Stimulated activated CD4-positive, alpha-beta T cell treated with anti-CD3 and anti-CD28 coated beads, Interleukin-1b, Interleukin-23, amount 100 ng/mL, for 1 hour (primary cell): ENCODE measurements around the gene CAST.
"Not testable (repeated sequence)": the region's sequence is repeated elsewhere in the genome, so short reads cannot be mapped to it uniquely, and the experiment has no call there.

Experiments used
- DNase-seq, 2 donors: peaks; one replicate each; pipeline ENCODE4 v3.0.0-alpha.2; 2020; ENCODE audit warnings: low read depth in 2 of 2

Gene CAST

GRCh38 chr5:96780626-96781025 is 118.5 kb downstream of the CAST start:
- DNase-seq, result no peak

DNA sequence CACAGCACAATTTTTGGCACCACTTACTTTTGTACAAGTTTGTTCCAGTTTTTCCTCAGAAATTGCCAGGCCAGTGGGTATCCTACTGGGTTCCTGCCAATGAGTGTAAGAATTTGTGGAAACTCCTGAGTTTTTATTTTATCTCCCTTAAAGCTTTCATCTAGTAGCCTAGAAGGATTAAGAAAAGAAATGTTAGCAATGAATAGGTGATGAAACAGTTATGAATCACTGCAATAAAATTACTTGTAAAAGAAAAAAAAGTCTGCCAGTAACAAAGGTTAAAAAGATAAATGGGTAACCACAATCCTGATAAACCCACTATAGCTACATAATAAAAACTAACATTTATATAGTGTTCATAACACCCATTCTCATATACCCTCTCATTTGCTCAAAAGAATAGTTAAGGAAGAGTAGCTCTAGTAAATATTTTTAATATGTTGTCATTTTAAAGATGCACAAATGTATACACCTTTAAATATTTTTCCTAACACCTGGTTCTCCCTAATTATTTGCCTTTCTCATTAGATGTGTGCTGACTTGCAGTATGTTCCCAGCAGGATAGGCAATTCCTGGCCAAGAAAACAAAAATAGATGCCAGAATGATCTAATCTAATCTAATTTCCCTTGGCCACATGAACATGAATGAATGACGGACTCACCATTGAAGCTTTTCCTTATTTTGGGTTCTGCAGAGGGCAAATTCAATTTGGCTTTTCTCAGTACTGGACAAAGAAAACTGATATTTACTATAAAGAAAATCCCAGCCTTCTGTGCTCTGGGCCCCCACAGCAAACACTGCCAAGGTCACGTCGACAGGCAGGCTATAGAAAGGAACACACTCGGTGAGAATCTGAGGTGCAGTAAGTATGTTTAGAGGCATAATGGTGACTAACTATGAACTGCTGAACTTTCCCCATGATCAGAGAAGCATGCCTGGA is 119.1 kb downstream of the CAST start:
- DNase-seq, result no peak

DNA sequence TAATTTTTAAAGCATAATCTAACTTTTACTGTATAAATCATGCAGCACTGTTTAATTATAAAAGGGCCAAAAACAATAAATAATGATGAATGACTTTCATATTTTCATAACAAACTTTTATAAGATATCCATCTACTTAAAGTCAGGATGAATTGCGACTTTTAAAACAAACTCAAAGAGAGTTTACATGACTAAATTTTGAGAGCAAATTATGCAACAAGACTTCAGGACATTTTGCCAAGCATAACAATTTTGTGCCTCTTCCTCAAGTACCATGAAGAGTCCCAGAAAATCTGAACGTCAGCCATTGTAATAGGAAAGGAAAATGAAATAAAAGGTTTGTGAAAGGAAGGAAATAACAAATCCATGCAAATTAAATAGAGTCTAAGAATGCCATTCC is 121.2 kb downstream of the CAST start:
- DNase-seq, result no peak

DNA sequence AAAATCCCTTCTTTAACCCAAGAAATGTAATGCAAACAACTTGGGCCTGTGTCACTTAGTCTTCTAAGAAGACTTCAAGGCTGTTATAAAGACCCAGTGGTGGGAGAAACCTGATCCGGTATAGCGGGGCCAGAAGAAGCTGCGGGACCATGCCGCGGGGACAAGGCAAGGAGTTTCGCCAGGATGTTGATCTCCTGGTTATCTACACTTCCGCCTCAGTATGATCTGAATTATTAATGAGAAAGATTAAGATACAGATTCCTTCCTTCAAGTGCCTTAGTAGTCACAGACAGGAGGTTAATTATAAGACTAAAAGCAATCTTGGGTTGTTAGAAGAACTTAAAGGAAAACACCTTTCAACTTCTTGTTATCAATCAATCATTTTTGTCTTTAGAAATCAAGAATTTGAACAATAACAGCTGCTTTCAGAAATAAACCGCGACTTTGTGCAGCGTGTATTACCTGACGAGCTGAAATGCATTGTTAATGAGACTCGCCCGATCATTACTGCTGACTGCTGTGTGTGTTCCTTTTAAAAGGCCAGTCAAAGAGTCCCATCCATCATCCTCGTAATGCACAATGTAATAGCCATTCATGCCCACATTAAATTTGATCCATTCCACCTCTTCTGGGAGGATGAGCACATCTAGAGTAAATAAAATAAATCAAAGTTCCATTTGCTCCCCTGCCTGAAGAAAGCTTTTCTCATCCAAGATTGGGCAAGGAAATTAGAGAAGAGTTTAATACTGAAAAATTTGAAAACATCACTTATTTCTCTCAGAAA is 123.3 kb downstream of the CAST start:
- no peak for DNase-seq

DNA sequence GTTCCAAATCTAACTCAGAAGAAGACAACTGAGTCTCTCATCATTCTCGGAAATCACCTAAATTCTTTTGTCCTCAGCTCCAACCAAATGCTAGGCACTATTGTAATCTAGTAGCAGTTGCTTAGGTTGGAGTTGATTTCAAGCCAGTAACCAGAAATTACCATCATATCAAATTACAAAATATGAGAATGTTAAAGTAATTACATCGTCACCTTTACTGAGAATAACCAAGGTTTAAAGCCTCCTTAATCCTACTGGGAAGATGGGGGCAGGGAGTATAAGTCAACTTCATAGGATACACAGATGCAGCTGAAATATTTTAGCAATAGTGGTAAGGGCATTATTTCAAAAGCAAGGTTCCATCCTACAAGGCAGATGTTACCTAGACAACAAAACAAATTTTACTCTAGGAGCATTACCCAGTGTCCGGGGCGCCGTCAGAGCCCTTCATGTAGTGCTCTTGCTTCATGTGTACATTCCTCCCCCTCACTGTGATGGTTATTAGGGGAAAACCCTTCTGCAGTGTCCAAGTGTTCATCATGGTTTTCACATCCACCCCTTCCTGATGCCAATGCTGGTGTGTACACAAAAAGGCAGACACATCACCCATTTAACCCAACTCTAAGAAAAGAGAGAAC is 126.1 kb downstream of the CAST start:
- DNase-seq, result no peak

- no peak for DNase-seq
Observed at GRCh38 chr5:96789794-96790330, 127.7 kb downstream of the CAST start.

GRCh38 chr5:96790961-96791504 is 128.9 kb downstream of the CAST start:
- no peak for DNase-seq

DNA sequence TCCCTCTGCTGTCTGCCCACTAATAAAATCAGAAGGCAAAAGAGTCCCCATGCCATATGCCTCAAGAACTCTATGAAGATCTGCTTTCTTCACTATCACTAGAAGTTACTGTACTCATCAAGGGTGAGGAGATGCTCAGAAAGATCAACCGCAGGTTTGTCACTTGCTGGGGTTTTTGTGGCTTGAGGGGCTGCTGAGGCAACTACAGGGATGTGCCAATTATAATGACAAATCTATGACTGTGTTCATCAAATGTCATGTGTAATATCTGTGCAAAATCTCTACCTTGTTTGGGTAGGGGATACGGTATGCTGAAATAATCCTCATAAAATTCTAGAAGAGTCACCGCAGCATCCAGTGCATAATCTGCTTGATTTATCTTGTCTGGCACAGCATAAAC is 132.6 kb downstream of the CAST start:
- no peak for DNase-seq

GRCh38 chr5:96795626-96796025 is 133.4 kb downstream of the CAST start:
- no peak for DNase-seq

DNA sequence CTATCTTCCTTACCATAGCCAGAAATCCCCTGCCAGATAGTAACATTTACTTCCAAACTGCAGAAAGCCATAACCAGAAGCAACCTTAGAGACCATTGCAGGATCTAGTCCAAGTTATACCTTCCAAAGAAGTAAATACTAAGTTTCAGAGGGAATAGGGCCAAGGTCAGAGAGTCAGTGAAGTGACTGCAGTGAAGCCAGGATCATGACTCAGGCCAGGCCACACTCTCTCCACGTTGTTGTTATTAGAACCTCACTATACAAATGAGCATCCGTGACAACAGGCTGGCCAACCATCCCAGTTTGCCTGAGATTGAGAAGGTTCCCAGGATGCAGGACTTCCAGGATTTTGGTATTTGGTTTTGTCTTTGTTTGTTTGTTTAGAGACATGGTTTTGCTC is 134.3 kb downstream of the CAST start:
- DNase-seq, result no peak

- not testable (repeated sequence) for DNase-seq
Observed at GRCh38 chr5:96801718-96802117, 139.5 kb downstream of the CAST start.

- no peak for DNase-seq
Observed at GRCh38 chr5:96807075-96807654, 145.0 kb downstream of the CAST start.

DNA sequence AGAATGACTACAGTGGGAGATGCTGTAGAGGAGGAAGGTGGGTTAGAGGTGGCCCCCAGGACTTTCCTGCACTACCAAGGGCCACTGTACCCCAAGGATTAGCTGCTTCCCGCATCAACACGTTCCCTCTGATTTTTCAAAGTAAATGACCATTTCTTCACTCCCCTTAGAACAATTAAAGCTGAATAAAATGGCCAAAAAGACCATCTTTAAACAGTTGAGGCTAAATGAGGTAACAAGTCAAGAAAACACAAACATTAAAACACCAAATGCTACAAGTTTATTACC is 146.3 kb downstream of the CAST start:
- no peak for DNase-seq

DNA sequence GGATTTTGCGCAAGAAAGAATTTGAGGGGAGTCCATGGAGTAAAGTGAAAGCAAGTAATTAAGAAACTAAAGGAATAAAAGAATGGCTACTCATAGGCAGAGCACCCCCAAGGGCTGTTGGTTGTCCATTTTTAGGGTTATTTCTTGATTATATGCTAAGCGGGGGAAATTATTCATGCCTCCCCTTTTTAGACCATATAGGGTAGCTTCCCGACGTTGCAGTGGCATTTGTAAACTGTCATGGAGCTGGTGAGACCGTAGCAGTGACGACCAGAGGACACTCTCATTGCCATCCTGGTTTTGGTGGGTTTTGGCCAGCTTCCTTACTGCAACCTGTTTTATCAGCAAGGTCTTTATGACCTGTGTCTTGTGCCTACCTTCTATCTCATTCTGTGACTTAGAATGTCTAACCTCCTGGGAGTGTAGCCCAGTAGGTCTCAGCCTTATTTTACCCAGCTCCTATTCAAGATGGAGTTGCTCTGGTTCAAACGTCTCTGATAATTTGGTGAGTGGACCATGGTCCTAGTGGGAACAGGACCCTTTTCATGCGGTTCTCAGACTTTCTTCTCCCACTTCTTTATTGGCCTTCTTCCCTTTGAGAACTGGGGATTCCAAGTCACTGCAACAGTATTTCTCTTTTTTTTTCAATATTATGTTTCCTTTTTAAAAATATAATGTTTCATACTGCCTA is 146.8 kb downstream of the CAST start:
- DNase-seq, result no peak

GRCh38 chr5:96809921-96810320 is 147.7 kb downstream of the CAST start:
- DNase-seq, result no peak

GRCh38 chr5:96812851-96813250 is 150.7 kb downstream of the CAST start:
- DNase-seq, result no peak

GRCh38 chr5:96814041-96814440 is 151.9 kb downstream of the CAST start:
- no peak for DNase-seq

DNA sequence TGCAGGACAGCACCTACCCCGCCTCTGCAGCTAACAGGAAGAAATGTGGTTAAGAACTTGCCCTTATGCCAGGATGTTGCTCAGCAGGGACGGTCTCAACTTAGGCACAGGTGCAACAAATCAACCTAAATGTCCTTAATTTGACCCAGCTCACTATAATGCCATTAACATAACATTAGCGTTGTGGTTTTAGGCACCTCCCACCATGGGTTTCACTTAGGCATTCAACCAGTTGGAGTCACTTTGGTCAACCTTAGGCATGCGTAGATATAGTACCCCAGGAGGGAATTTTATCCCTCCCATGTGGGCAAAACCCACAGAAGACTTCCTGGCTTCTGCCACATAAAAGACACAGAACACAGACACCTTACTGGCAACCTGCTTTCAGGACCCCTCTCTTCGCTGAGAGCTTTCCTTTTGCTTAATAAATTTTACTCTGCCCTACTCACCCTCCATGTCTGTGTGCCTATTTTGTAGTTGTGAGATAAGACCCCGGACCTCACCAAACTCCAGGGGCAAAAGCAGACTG is 154.3 kb downstream of the CAST start:
- peak in 1 of 2 donors; percentile 22 for DNase-seq

- no peak for DNase-seq
Observed at GRCh38 chr5:96816991-96817390, 154.8 kb downstream of the CAST start.

DNA sequence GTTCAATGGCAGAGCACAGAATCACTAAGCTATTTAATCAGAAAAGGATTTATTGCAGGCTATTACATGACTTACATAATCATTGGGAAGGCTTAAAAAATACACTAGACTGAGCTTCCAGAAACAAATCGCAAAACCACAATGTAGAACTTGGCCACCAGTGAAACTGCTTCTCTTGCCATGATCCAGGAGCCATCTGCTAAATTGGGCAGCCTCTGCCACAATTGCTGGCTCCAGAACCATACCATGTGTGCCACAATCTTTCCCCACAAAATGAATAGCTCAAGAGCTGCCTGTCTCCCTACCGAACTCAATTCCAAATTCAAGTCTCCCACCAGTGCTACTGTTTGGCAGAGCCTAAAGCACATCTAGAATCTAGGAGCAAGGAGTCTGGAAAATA is 155.3 kb downstream of the CAST start:
- DNase-seq, result no peak
